K562 (cell line): ENCODE measurements around the gene STAM2. TPM values are rescaled to one million over a fixed set of nuclear protein-coding genes. Genes with fewer than 3 reads are reported as not detected.

Experiments
- CHAMP1 ChIP-seq: fragments of 450-650 bp; IDR thresholded peaks from 2 replicates; pipeline ENCODE4 v1.6.1; 2016; ENCODE audit warnings: mild to moderate bottlenecking
- FOXA1 ChIP-seq: fragments of 450-650 bp; IDR thresholded peaks from 2 replicates; pipeline ENCODE4 v1.6.1; 2016; ENCODE audit warnings: mild to moderate bottlenecking, borderline replicate concordance
- HDAC1 ChIP-seq, 2 experiments: fragments of 450-650 bp; IDR thresholded peaks; 2 replicates each; pipeline ENCODE4 v1.6.1; 2016 to 2017; ENCODE audit warnings: inconsistent platforms in 1 of 2, mild to moderate bottlenecking in 1 of 2, moderate library complexity in 1 of 2
- IRF2 ChIP-seq: sonication (generic); formaldehyde crosslinking; IDR thresholded peaks from 2 replicates; pipeline ENCODE4 v1.8.1; 2022; ENCODE audit warnings: mild to moderate bottlenecking, missing genetic modification reagents
- KDM2B ChIP-seq: fragments of 250-450 bp; sonication (Bioruptor Pico); IDR thresholded peaks from 2 replicates; pipeline ENCODE4 v1.8.0; 2021; ENCODE audit warnings: mild to moderate bottlenecking, moderate library complexity
- MCM2 ChIP-seq: fragments of 450-650 bp; IDR thresholded peaks from 2 replicates; pipeline ENCODE4 v1.6.1; 2017; ENCODE audit warnings: low read depth, mild to moderate bottlenecking
- NFE2L1 ChIP-seq: fragments of 450-650 bp; IDR thresholded peaks from 2 replicates; pipeline ENCODE4 v1.6.1; 2016; ENCODE audit warnings: missing genetic modification characterization, low read depth, mild to moderate bottlenecking, missing compliant biosample characterization, moderate library complexity, borderline replicate concordance
- POLR3A ChIP-seq: IDR thresholded peaks from 2 replicates; pipeline ENCODE4 v1.6.1; 2011; ENCODE audit warnings: borderline replicate concordance, mild to moderate bottlenecking, moderate library complexity; ENCODE audit not compliant: insufficient read length, insufficient read depth; ENCODE audit errors: extremely low read depth
- PPARD ChIP-seq: fragments of 250-450 bp; sonication (Bioruptor Pico); IDR thresholded peaks from 2 replicates; pipeline ENCODE4 v1.8.0; 2022; ENCODE audit warnings: inconsistent platforms, mild to moderate bottlenecking, moderate library complexity
- SIRT6 ChIP-seq: IDR thresholded peaks from one replicate; pipeline ENCODE4 v1.6.1; 2012; ENCODE audit warnings: low read depth, mild to moderate bottlenecking, control low read depth, inconsistent platforms, low read length, moderate library complexity
- TSC22D4 ChIP-seq: fragments of 450-650 bp; IDR thresholded peaks from 2 replicates; pipeline ENCODE4 v1.6.1; 2016; ENCODE audit warnings: missing genetic modification characterization, missing biosample characterization, control low read depth
- ZBTB40 ChIP-seq, 2 experiments: fragments of 450-650 bp in 1 of 2; sonication (generic) in 1 of 2; formaldehyde crosslinking in 1 of 2; IDR thresholded peaks; 2 replicates each; pipeline versions ENCODE4 v1.7.1 to v1.9.0; 2016 to 2022; ENCODE audit warnings: inconsistent platforms in 1 of 2, mild to moderate bottlenecking in 1 of 2, missing genetic modification reagents in 1 of 2
- ZNF12 ChIP-seq: sonication (generic); formaldehyde crosslinking; IDR thresholded peaks from 2 replicates; pipeline ENCODE4 v1.4.0; 2020; ENCODE audit warnings: mild to moderate bottlenecking, missing genetic modification reagents
- polyA plus RNA-seq, 8 experiments: library from polyadenylated mRNA; depleted of rRNA in 4 of 8; stranded (reverse) in 5 of 8; unstranded in 3 of 8; fragments of >200 nt; fragmentation: Nextera tagmentation in 2 of 8; fragmentation: Illumina TruSeq in 1 of 8; extraction: Ambion mirVana in 2 of 8; extraction: Trizol in 1 of 8; gene quantifications; 2 replicates each; pipeline versions ENCODE4 v1.2.1 to v1.2.3, GENCODE V29; 2011 to 2014; ENCODE audit warnings: inconsistent platforms in 1 of 8, missing spikeins in 1 of 8
- total RNA-seq, 7 experiments: library from RNA; depleted of rRNA in 6 of 7; stranded (reverse); fragments of >200 nt in 6 of 7; fragmentation: Illumina TruSeq in 2 of 7; extraction: Trizol in 2 of 7; gene quantifications; 2 replicates each; pipeline versions ENCODE4 v1.2.1 to v1.2.3, GENCODE V29; 2011 to 2021; ENCODE audit warnings: low replicate concordance in 1 of 7

Gene STAM2
- total and polyA plus RNA-seq, 9 of the 15 experiments (the other 6 are each of a cell fraction or from before 2014, with no cell fraction given) = 4.5 to 13.9 (median 8.7) TPM

- TF ChIP-seq SIRT6 = no peak
- TF ChIP-seq NFE2L1 (tag) = peak; percentile 30; the same call in 1 of the 2 replicates
- TF ChIP-seq HDAC1 (IDR thresholded peaks at IDR 0.05) = peak in 1 of 2 experiments; percentile 97; a peak in 2 of 4 replicates
- TF ChIP-seq TSC22D4 (tag) = no peak
- no peak for TF ChIP-seq ZBTB40 (IDR thresholded peaks at IDR 0.05)
- TF ChIP-seq ZBTB40 (CRISPR knock-in tag; IDR thresholded peaks at IDR 0.05) = no peak
- no peak for TF ChIP-seq CHAMP1
- no peak for TF ChIP-seq KDM2B (CRISPR knock-in tag)
- no peak for TF ChIP-seq ZNF12
- TF ChIP-seq POLR3A = no peak
- no peak for TF ChIP-seq MCM2
- no peak for TF ChIP-seq IRF2
- no peak for TF ChIP-seq FOXA1
- no peak for TF ChIP-seq PPARD (CRISPR knock-in tag)
Observed at GRCh38 chr2:152134488-152135280, 40.9 kb downstream of the STAM2 start (continued).
